Kidney (tissue), 14 donors: ENCODE measurements around the gene CD160. TPM values are rescaled to one million over a fixed set of nuclear protein-coding genes. Genes with fewer than 3 reads are reported as not detected.

Experiments used
- DNase-seq, 5 donors: peaks; one replicate each; pipeline ENCODE4 v3.0.0-alpha.2; 2013 to 2020
- FAIRE-seq: peaks from 2 replicates; lab custom pipeline; 2012; peaks lifted over from hg19 to GRCh38; lab: Jason Lieb, UNC
- H3K27ac ChIP-seq, 2 donors: one replicate each; pipeline ENCODE4 v1.7.0; 2013; ENCODE audit warnings: low read depth in 2 of 2, low read length in 2 of 2, inconsistent platforms in 1 of 2
- H3K27me3 ChIP-seq: one replicate; pipeline ENCODE4 v1.7.1; 2013; ENCODE audit warnings: low read length, inconsistent platforms; ENCODE audit not compliant: control insufficient read depth, insufficient read depth
- H3K36me3 ChIP-seq, 3 donors: one replicate each; pipeline versions ENCODE4 v1.7.0 to v1.7.1; 2013; ENCODE audit warnings: low read length in 3 of 3, control low read depth in 1 of 3, inconsistent platforms in 1 of 3; ENCODE audit not compliant: insufficient read depth in 3 of 3, control insufficient read depth in 2 of 3
- H3K4me1 ChIP-seq, 3 donors: one replicate each; pipeline versions ENCODE4 v1.7.0 to v1.7.1; 2013; ENCODE audit warnings: low read length in 3 of 3, inconsistent platforms in 1 of 3, low read depth in 1 of 3; ENCODE audit not compliant: control insufficient read depth in 2 of 3, insufficient read depth in 2 of 3
- H3K4me3 ChIP-seq, 3 donors: one replicate each; pipeline versions ENCODE4 v1.7.0 to v1.8.1; 2013; ENCODE audit warnings: low read length in 3 of 3, control low read depth in 1 of 3, inconsistent platforms in 1 of 3
- H3K9ac ChIP-seq, 3 donors: one replicate each; pipeline versions ENCODE4 v1.7.0 to v1.7.1; 2013; ENCODE audit warnings: low read length in 3 of 3, control low read depth in 1 of 3, inconsistent platforms in 1 of 3
- H3K9me3 ChIP-seq, 3 donors: one replicate each; pipeline versions ENCODE4 v1.7.0 to v1.7.1; 2013; ENCODE audit warnings: low read length in 3 of 3, control low read depth in 1 of 3, inconsistent platforms in 1 of 3; ENCODE audit not compliant: control insufficient read depth in 2 of 3, insufficient read depth in 1 of 3
- intact Hi-C: fragments of 100-400 bp; cut with DNase I; formaldehyde crosslinking; loops from one replicate; pipeline ENCODE4 v1.11.1; 2022
- polyA plus RNA-seq: library from polyadenylated mRNA; stranded (reverse); fragments of 350-450 nt; fragmentation: Illumina TruSeq; extraction: RNeasy Lipid Tissue Mini Kit (QIAGEN cat#74804); gene quantifications from one replicate; pipeline ENCODE4 v1.2.3, GENCODE V29; 2014; ENCODE audit warnings: low read depth, low replicate concordance; ENCODE audit not compliant: insufficient read depth
- total RNA-seq: library from RNA; stranded (reverse); fragmentation: NEBNext Ultra II Directional; extraction: Animal tissue kit (Norgen Biotek cat#: 25700); gene quantifications from one replicate; pipeline ENCODE4 v1.2.1, GENCODE V29; 2021
- TF ChIP-seq, protein P1 (sequence below): IDR thresholded peaks from 3 replicates; pipeline ENCODE4 v1.5.1; 2012; ENCODE audit warnings: mild to moderate bottlenecking, moderate library complexity, borderline replicate concordance; ENCODE audit not compliant: insufficient read depth; ENCODE audit errors: extremely low read depth
- donor health status: control.
- donor health status: control.
- donor health status: control.
- donor health status: control.
- donor health status: control.
- donor health status: DM: yes; HTN: yes; CAD: no.
- donor health status: Normal renal cell carcinoma (clear cell type).

The CD160 gene
- total and polyA plus RNA-seq, 2 donors from 2014 or later: 0.60 TPM; not detected in 1

DNA sequence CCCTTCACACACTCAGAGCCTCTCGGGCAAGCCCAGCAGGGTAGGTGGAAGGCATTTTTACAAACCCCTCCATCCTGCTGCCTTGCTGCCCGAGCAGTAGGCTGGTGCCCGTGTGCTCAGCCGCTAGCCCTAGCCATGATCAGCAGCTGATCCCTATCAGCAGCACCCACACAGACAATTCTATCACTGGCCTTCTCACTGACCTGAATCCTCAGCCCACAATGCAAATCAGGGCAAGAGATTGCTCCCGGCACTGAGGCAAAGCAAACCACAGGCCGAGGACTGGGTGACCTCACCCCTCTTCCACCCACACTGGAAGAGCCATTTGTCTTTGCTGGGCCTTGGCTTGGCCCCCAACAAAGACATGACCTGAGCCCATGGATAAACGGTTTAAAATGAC is 11.2 kb upstream of the CD160 start:
- no peaks in the 10 kb centered on the region for H3K27me3 ChIP-seq
- H3K36me3 ChIP-seq: peaks cover 0 to under 1% (median 0%) of the 10 kb centered on the region in 3 donors
- FAIRE-seq (no peak), DNase-seq (peak in 1 of 5 donors; percentile 22)
- H3K27ac ChIP-seq: peak overlapping the region; percentile 66 to 88
- peak overlapping the region in 2 of 3 donors; percentile 12 to 55 for H3K9ac ChIP-seq
- peak overlapping the region in 2 of 3 donors; percentile 4 to 6 for H3K4me3 ChIP-seq
- H3K9me3 ChIP-seq: no peaks in the 10 kb centered on the region
- intact Hi-C loops: no loop called here
- peaks cover 4 to 23% (median 18%) of the 10 kb centered on the region in 3 donors for H3K4me1 ChIP-seq
- TF ChIP-seq, protein P1, sequence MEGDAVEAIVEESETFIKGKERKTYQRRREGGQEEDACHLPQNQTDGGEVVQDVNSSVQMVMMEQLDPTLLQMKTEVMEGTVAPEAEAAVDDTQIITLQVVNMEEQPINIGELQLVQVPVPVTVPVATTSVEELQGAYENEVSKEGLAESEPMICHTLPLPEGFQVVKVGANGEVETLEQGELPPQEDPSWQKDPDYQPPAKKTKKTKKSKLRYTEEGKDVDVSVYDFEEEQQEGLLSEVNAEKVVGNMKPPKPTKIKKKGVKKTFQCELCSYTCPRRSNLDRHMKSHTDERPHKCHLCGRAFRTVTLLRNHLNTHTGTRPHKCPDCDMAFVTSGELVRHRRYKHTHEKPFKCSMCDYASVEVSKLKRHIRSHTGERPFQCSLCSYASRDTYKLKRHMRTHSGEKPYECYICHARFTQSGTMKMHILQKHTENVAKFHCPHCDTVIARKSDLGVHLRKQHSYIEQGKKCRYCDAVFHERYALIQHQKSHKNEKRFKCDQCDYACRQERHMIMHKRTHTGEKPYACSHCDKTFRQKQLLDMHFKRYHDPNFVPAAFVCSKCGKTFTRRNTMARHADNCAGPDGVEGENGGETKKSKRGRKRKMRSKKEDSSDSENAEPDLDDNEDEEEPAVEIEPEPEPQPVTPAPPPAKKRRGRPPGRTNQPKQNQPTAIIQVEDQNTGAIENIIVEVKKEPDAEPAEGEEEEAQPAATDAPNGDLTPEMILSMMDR: no peak

DNA sequence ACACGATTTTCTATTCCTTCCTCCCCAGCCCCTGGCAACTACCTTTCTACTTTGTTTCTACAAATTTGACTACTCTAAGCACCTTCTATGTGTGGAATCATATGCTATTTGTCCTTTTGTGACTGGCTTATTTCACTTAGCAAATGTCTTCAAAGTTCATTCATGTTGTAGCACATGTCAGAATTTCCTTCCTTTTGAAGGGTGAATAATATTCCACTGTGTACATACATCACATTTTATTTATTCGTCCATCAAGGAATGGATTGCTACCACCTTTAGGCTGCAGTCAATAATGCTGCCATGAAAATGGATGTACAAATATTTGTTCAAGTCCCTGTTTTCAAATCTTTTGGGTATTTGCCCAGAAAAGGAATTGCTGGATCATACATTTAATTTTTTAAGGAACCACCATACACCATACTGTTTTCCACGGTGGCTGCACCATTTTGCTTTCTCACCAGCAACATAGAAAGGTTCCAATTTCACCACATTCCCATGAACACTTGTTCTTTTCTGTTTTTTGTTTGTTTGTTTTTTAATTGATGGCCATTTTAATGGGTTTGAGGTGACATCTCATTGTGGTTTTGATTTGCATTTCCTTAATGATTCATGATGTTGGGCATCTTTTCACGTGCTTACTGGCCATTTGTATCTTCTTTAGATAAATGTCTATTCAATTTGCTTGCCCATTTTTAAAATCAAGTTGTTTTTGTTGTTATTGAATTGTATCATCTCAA is 8.8 kb upstream of the CD160 start:
- peak overlapping the region; percentile 87 to 88 for H3K27ac ChIP-seq
- H3K4me3 ChIP-seq: no peak overlapping the region
- H3K9me3 ChIP-seq: no peaks in the 10 kb centered on the region
- TF ChIP-seq, protein P1: no peak
- no peaks in the 10 kb centered on the region for H3K36me3 ChIP-seq
- no peak for FAIRE-seq
- intact Hi-C loops: no loop called here
- no peak for DNase-seq
- no peak overlapping the region for H3K9ac ChIP-seq
- peaks cover 4 to 35% (median 31%) of the 10 kb centered on the region in 3 donors for H3K4me1 ChIP-seq
- no peaks in the 10 kb centered on the region for H3K27me3 ChIP-seq

DNA sequence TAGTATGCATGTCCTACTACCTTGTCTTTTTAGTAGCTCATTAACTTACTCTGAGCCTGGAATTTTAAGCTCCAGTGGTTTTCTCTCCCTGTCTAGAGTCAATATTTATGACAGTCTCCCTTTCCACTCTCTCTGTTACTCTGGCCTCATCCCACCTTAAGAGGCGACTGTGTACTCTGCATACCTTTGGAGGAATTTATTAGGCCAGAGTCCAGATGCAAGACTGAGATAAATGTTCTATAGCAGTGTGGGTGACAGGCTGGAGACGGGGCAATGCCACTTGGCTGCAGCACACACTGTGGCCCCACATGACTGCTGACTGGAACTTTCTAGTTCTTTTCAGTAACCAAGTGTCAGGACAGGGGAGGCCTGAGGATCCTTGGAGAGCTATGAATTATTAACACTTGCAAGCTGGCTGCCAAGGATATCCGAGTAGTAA is 8.1 kb upstream of the CD160 start:
- Histone ChIP-seq H3K4me1 (peaks cover 4 to 40% (median 35%) of the 10 kb centered on the region in 3 donors), H3K27me3 (no peaks in the 10 kb centered on the region), H3K36me3 (no peaks in the 10 kb centered on the region), H3K9me3 (no peaks in the 10 kb centered on the region), H3K9ac (no peak overlapping the region), H3K4me3 (no peak overlapping the region), H3K27ac (peak overlapping the region; percentile 87 to 88)
- intact Hi-C loops: no loop called here
- no peak for FAIRE-seq
- TF ChIP-seq, protein P1: no peak
- DNase-seq: peak; percentile 69 to 94 (median 84)
